ENCODE data around the gene FAM131C. TPM values are rescaled to one million over a fixed set of nuclear protein-coding genes. Genes with fewer than 3 reads are reported as not detected.

FAM131C gene
- polyA plus RNA-seq, 1 donor (not counting 4 experiments of a cell fraction or from before 2014, with no cell fraction given): 0.31 TPM

DNA sequence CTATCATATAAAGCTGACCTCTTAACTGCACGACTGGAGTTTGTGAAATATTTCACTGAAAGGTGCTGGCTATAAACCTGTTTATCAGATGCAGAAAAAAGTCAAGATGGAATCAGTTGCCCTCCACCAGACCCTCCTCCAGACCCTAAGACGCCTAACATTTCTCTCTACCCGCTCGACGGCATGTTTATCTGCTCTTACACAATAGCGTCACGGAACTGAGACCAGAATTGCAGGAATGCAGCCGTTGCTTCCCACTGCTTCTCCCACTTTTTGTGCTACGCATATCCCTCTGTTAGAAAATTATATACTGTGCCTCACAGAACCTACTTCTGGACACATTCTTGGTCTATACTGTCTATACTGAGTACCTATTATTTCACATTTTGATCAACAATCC, 28.2 kb upstream of the FAM131C start:
- no peak overlapping the region for H3K4me2 ChIP-seq (ENCODE audit: control insufficient read depth, extremely low read depth, insufficient read depth, low read depth, low read length)
- H3K27me3 ChIP-seq (ENCODE audit: control insufficient read depth, extremely low read depth, insufficient read depth, low read length): no peaks in the 10 kb centered on the region
- dilution Hi-C loops (cut with MboI; ENCODE audit: extremely low pct_ligation_motif_present, low sequenced_read_pairs): no loop called here
- H3K4me1 ChIP-seq (ENCODE audit: control insufficient read depth, extremely low read depth, insufficient read depth, low read length): no peaks in the 10 kb centered on the region
- FAIRE-seq (no peak), DNase-seq (ENCODE audit: low read depth, low spot score) (no peak)
- no peak overlapping the region for H3K4me3 ChIP-seq (ENCODE audit: control insufficient read depth in 2 of 3, extremely low read depth in 1 of 3, insufficient read depth in 2 of 3, low read depth in 1 of 3, low read length in 3 of 3)
- H3K9me1 ChIP-seq (ENCODE audit: control insufficient read depth, extremely low read depth, insufficient read depth, low read length): no peaks in the 10 kb centered on the region
- no peak overlapping the region for H3K27ac ChIP-seq (ENCODE audit: control insufficient read depth, insufficient read depth, low read length)
- no peak overlapping the region for H2AFZ ChIP-seq (ENCODE audit: control insufficient read depth, low read length)
- H3K79me2 ChIP-seq (ENCODE audit: control insufficient read depth, insufficient read depth, low read length): no peaks in the 10 kb centered on the region
- no peak overlapping the region for H3K9ac ChIP-seq (ENCODE audit: control insufficient read depth, extremely low read depth, insufficient read depth, low read length)
- no peak for TF ChIP-seq EZH2 (IDR thresholded peaks at IDR 0.05; ENCODE audit: low read length)
- TF ChIP-seq, protein P1, sequence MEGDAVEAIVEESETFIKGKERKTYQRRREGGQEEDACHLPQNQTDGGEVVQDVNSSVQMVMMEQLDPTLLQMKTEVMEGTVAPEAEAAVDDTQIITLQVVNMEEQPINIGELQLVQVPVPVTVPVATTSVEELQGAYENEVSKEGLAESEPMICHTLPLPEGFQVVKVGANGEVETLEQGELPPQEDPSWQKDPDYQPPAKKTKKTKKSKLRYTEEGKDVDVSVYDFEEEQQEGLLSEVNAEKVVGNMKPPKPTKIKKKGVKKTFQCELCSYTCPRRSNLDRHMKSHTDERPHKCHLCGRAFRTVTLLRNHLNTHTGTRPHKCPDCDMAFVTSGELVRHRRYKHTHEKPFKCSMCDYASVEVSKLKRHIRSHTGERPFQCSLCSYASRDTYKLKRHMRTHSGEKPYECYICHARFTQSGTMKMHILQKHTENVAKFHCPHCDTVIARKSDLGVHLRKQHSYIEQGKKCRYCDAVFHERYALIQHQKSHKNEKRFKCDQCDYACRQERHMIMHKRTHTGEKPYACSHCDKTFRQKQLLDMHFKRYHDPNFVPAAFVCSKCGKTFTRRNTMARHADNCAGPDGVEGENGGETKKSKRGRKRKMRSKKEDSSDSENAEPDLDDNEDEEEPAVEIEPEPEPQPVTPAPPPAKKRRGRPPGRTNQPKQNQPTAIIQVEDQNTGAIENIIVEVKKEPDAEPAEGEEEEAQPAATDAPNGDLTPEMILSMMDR (optimal IDR thresholded peaks at IDR 0.05 in 1 of 3, IDR thresholded peaks at IDR 0.05 in 1 of 3, conservative IDR thresholded peaks at IDR 0.05 in 1 of 3; ENCODE audit: extremely low read depth in 1 of 3, insufficient read depth in 2 of 3, low read length in 3 of 3): no peak
- no peaks in the 10 kb centered on the region for H3K36me3 ChIP-seq (ENCODE audit: control insufficient read depth in 2 of 2, extremely low read depth in 1 of 2, insufficient read depth in 2 of 2, low read length in 2 of 2)
- no peaks in the 10 kb centered on the region for H3K9me3 ChIP-seq (ENCODE audit: control insufficient read depth, low read depth, low read length)
- H4K20me1 ChIP-seq (ENCODE audit: control insufficient read depth, extremely low read depth, insufficient read depth, low read length): no peaks in the 10 kb centered on the region

DNA sequence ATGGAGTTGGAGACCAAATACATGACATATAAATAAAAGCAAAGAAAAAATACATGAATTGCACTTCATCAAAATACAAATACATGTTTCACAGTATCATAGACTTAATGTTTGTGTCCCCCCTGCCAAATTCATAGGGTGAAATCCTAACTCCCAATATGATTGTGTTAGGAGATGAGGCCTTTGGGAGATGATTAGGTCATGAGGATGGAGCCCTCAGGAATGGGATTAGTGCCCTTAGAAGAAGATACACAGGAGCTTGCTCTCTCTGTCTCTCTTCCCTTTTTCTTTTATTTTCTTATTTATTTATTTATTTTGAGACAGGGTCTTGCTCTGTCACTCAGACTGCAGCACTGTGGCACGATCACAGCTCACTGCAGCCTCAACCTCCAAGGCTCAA, 26.0 kb upstream of the FAM131C start:
- no peaks in the 10 kb centered on the region for H3K36me3 ChIP-seq (ENCODE audit: control insufficient read depth in 2 of 2, extremely low read depth in 1 of 2, insufficient read depth in 2 of 2, low read length in 2 of 2)
- H3K9ac ChIP-seq (ENCODE audit: control insufficient read depth, extremely low read depth, insufficient read depth, low read length): no peak overlapping the region
- no peak overlapping the region for H2AFZ ChIP-seq (ENCODE audit: control insufficient read depth, low read length)
- no peak overlapping the region for H3K27ac ChIP-seq (ENCODE audit: control insufficient read depth, insufficient read depth, low read length)
- H3K79me2 ChIP-seq (ENCODE audit: control insufficient read depth, insufficient read depth, low read length): no peaks in the 10 kb centered on the region
- FAIRE-seq: no peak
- TF ChIP-seq, protein P1 (optimal IDR thresholded peaks at IDR 0.05 in 1 of 3, IDR thresholded peaks at IDR 0.05 in 1 of 3, conservative IDR thresholded peaks at IDR 0.05 in 1 of 3; ENCODE audit: extremely low read depth in 1 of 3, insufficient read depth in 2 of 3, low read length in 3 of 3): no peak
- TF ChIP-seq EZH2 (IDR thresholded peaks at IDR 0.05; ENCODE audit: low read length): no peak
- H4K20me1 ChIP-seq (ENCODE audit: control insufficient read depth, extremely low read depth, insufficient read depth, low read length): no peaks in the 10 kb centered on the region
- no peak overlapping the region for H3K4me3 ChIP-seq (ENCODE audit: control insufficient read depth in 2 of 3, extremely low read depth in 1 of 3, insufficient read depth in 2 of 3, low read depth in 1 of 3, low read length in 3 of 3)
- no peaks in the 10 kb centered on the region for H3K4me1 ChIP-seq (ENCODE audit: control insufficient read depth, extremely low read depth, insufficient read depth, low read length)
- dilution Hi-C loops (cut with MboI; ENCODE audit: extremely low pct_ligation_motif_present, low sequenced_read_pairs): no loop called here
- DNase-seq (ENCODE audit: low read depth, low spot score): no peak
- no peaks in the 10 kb centered on the region for H3K9me1 ChIP-seq (ENCODE audit: control insufficient read depth, extremely low read depth, insufficient read depth, low read length)
- H3K4me2 ChIP-seq (ENCODE audit: control insufficient read depth, extremely low read depth, insufficient read depth, low read depth, low read length): no peak overlapping the region
- peaks cover 5% of the 10 kb centered on the region for H3K27me3 ChIP-seq (ENCODE audit: control insufficient read depth, extremely low read depth, insufficient read depth, low read length)
- H3K9me3 ChIP-seq (ENCODE audit: control insufficient read depth, low read depth, low read length): no peaks in the 10 kb centered on the region
